ENCODE data around the gene ACOX2. TPM values are rescaled to one million over a fixed set of nuclear protein-coding genes. Genes with fewer than 3 reads are reported as not detected.

The ACOX2 gene
- polyA plus RNA-seq, 3 donors = 2.4 to 2.5 (median 2.4) TPM

GRCh38 chr3:58464866-58465265 lies 72.1 kb downstream of the ACOX2 start:
- H4K20me1 ChIP-seq (ENCODE audit: insufficient read depth, low read length) = no peaks in the 10 kb centered on the region
- no peak overlapping the region for H3K9ac ChIP-seq (ENCODE audit: insufficient read depth, low read length, poor library complexity, severe bottlenecking)
- no CpG with 5 or more reads among the region's 3 CpGs for WGBS (ENCODE audit: insufficient coverage)
- peaks cover 21 to 27% of the 10 kb centered on the region in 2 donors for H3K4me1 ChIP-seq (ENCODE audit: control insufficient read depth in 1 of 2, insufficient read depth in 2 of 2, low read length in 2 of 2)
- Mint-ChIP-seq H3K4me3 (no peak overlapping the region), H3K9me3 (no peaks in the 10 kb centered on the region), H3K27me3 (ENCODE audit: low read depth in 3 of 3) (peaks cover 0 to 5% (median 0%) of the 10 kb centered on the region in 3 donors), H3K27ac (no peak overlapping the region), H3K36me3 (peaks cover 0 to 2% of the 10 kb centered on the region in 2 donors), H3K4me1 (peaks cover 21% of the 10 kb centered on the region)
- no peaks in the 10 kb centered on the region for H3K79me2 ChIP-seq (ENCODE audit: insufficient read depth, low read length)
- no peaks in the 10 kb centered on the region for H3K27me3 ChIP-seq (ENCODE audit: control insufficient read depth in 2 of 2, insufficient read depth in 2 of 2, low read length in 2 of 2)
- no peak overlapping the region for H3K4me2 ChIP-seq (replicated peaks; ENCODE audit: extremely low read depth, low read length, poor library complexity, severe bottlenecking)
- H2AFZ ChIP-seq (ENCODE audit: insufficient read depth, low read depth, low read length, poor library complexity, severe bottlenecking) = no peak overlapping the region
- H3K27ac ChIP-seq (ENCODE audit: low read depth in 1 of 2, low read length in 2 of 2) = no peak overlapping the region
- no peak for TF ChIP-seq CTCF (IDR thresholded peaks at IDR 0.05)
- H3K4me3 ChIP-seq (replicated peaks in 1 of 3; ENCODE audit: low read depth in 2 of 3, low read length in 3 of 3) = no peak overlapping the region
- no peaks in the 10 kb centered on the region for H3K36me3 ChIP-seq (replicated peaks in 1 of 2; ENCODE audit: control insufficient read depth in 1 of 2, insufficient read depth in 2 of 2, low read length in 2 of 2)
- intact Hi-C loops (cut with micrococcal nuclease) = loop anchor here (5.0 kb wide), 2 partner anchors 33 to 67 kb away; partner anchors contain the start of gene PDHB (in 1 of the 2)
- DNase-seq = no peak
- no peaks in the 10 kb centered on the region for H3K9me3 ChIP-seq (replicated peaks in 1 of 2; ENCODE audit: control insufficient read depth in 1 of 2, insufficient read depth in 1 of 2, low read length in 2 of 2)

GRCh38 chr3:58463942-58464271 lies 73.1 kb downstream of the ACOX2 start:
- no peak overlapping the region for H3K27ac ChIP-seq (ENCODE audit: low read depth in 1 of 2, low read length in 2 of 2)
- Mint-ChIP-seq H3K27me3 (ENCODE audit: low read depth in 3 of 3) (peaks cover 0 to 5% (median 0%) of the 10 kb centered on the region in 3 donors), H3K36me3 (peaks cover 0 to 2% of the 10 kb centered on the region in 2 donors), H3K4me1 (peaks cover 19% of the 10 kb centered on the region), H3K4me3 (peak overlapping the region; percentile 66 to 81), H3K9me3 (no peaks in the 10 kb centered on the region), H3K27ac (no peak overlapping the region)
- no peak for DNase-seq
- no peak overlapping the region for H2AFZ ChIP-seq (ENCODE audit: insufficient read depth, low read depth, low read length, poor library complexity, severe bottlenecking)
- TF ChIP-seq CTCF (IDR thresholded peaks at IDR 0.05) = peak; percentile 47
- H3K27me3 ChIP-seq (ENCODE audit: control insufficient read depth in 2 of 2, insufficient read depth in 2 of 2, low read length in 2 of 2) = no peaks in the 10 kb centered on the region
- H3K9me3 ChIP-seq (replicated peaks in 1 of 2; ENCODE audit: control insufficient read depth in 1 of 2, insufficient read depth in 1 of 2, low read length in 2 of 2) = no peaks in the 10 kb centered on the region
- H3K36me3 ChIP-seq (replicated peaks in 1 of 2; ENCODE audit: control insufficient read depth in 1 of 2, insufficient read depth in 2 of 2, low read length in 2 of 2) = no peaks in the 10 kb centered on the region
- peak overlapping the region; percentile 60 for H3K4me2 ChIP-seq (replicated peaks; ENCODE audit: extremely low read depth, low read length, poor library complexity, severe bottlenecking)
- H3K9ac ChIP-seq (ENCODE audit: insufficient read depth, low read length, poor library complexity, severe bottlenecking) = no peak overlapping the region
- peak overlapping the region in 1 of 3 experiments; percentile 55 for H3K4me3 ChIP-seq (replicated peaks in 1 of 3; ENCODE audit: low read depth in 2 of 3, low read length in 3 of 3)
- WGBS (ENCODE audit: insufficient coverage) = 33% methylated on average over 3 of the region's 5 CpGs
- peaks cover 18 to 22% of the 10 kb centered on the region in 2 donors for H3K4me1 ChIP-seq (ENCODE audit: control insufficient read depth in 1 of 2, insufficient read depth in 2 of 2, low read length in 2 of 2)
- intact Hi-C loops (cut with micrococcal nuclease) = loop anchor here (2.0 to 5.0 kb wide), 2 partner anchors 68 to 69 kb away; no protein-coding TSS in a partner anchor
- no peaks in the 10 kb centered on the region for H4K20me1 ChIP-seq (ENCODE audit: insufficient read depth, low read length)
- H3K79me2 ChIP-seq (ENCODE audit: insufficient read depth, low read length) = no peaks in the 10 kb centered on the region
